NCI-H345 treated with DMSO at 0.1 percent for 48 hours (cell line): ENCODE data around the gene TNRC6B.
"Not testable (repeated sequence)": the region's sequence is repeated elsewhere in the genome, so short reads cannot be mapped to it uniquely, and the experiment has no call there.

ENCODE experiments used
- DNase-seq: peaks from one replicate; lab custom pipeline; 2025; ENCODE audit not compliant: unreplicated experiment; lab: John Stamatoyannopoulos, UW

The TNRC6B gene

DNA sequence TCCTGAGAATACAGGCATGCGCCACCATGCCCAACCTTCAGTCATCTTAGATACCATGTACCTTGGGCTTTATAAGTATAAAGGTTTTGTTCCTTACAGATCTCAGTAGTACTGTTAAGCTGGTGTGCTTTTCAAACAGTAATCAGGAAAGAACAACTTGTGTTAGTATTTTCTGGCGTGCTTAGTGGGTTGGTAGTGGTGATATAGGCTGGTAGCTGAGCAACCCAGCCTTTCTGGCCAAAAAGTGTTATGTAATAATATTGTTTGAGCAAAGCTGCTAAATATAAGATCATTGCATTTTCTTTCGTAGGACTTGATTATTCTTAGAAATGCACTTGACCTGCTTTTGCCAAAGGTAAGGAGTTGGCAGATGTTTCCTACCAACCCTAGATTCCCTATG, 175.0 kb downstream of the TNRC6B start:
- no peak for DNase-seq

DNA sequence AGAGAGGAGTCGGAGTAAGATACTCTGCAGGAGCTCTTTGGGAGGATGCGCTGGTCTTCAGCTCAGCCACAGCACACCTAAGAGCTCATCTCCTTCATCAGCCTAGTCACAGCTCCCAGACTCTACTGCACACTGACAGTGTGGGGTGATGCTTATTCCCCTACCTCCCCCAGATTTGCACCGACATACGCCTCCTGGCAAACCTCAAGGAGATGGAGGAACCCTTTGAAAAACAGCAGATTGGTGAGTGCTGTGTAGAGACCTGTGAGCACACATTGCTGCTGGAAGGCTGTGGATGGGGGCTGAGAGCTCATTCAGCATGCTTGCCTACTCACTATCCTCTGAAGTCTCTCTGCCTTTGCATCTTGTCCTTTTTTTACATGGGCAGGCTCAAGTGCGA, 183.4 kb downstream of the TNRC6B start:
- no peak for DNase-seq

DNA sequence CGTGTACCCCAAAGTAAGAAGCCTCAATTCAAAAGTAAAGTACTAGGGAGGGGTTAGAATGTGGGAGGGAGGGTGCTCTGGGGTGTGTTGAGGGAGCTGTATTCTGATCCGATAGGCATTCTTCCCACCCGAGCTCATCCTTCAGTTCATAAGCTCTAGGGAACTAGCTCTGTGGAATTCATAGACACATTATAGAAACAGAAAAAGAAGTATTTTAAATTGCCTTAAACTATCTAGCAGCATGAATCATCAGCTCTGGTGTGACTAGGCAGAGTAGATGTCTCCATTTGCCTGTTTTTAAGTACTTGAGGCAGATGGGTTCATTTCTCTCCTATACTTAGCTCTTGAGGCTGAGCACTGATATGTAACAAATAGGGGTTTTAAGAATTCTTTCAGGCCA, 185.3 kb downstream of the TNRC6B start:
- DNase-seq = no peak

GRCh38 chr22:40364431-40364830, 186.7 kb downstream of the TNRC6B start:
- no peak for DNase-seq

- DNase-seq = no peak
These were observed 188.3 kb downstream of the TNRC6B start for GRCh38 chr22:40366068-40366467.

GRCh38 chr22:40367342-40367741, 189.6 kb downstream of the TNRC6B start:
- no peak for DNase-seq

GRCh38 chr22:40368016-40368415, 190.3 kb downstream of the TNRC6B start:
- no peak for DNase-seq

- no peak for DNase-seq
These were observed 191.1 kb downstream of the TNRC6B start for GRCh38 chr22:40368836-40369235.

DNA sequence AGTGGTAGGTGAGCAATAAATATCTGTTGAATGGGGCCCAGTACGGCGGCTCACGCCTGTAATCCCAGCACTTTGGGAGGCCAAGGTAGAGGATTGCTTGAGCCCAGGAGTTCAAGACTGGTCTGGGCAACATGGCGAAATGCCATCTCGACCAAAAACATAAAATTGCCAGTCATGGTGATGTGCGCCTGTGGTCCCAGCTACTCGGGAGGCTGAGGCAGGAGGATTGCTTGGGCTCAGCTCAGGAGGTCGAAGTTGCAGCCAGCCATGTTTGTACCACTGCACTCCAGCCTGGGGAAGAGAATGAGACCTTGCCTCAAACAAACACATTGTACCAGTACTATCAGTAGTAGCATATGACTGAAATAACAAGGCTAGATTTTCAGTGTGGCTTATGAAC, 196.8 kb downstream of the TNRC6B start:
- no peak for DNase-seq

- DNase-seq = no peak
These were observed 198.4 kb downstream of the TNRC6B start for GRCh38 chr22:40376149-40376548.

DNA sequence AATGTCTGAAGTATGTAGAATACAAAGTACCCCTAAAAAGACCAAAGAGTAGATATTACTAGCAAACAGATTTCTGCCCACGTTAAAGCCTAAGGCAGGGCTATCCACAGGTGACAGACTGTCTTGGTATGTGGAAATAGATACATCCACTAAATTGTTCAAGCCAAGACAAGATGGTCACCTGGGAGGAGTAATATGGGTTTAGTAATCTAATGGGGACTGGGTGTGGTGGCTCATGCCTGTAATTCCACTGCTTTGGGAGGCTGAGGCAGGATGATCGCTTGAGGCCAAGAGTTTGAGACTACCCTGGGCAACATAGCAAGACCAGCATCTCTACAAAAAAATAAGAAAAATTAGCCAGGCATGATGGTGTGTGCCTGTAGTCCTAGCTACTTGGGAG, 200.2 kb downstream of the TNRC6B start:
- no peak for DNase-seq

DNA sequence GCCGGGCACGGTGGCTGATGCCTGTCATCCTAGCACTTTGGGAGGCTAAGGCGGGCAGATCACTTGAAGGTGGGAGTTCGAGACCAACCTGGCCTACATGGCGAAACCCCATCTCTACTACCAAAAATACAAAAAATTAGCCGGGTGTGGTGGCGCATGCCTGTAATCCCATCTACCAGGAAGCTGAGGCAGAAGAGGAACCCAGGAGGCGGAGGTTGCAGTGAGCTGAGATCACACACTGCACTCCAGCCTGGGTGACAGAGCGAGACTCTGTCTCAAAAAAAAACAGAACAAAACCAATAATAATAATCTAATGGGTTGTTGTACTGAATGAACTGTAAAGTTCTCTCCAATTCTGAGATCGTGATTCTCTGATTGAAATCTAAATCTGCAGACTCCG, 200.7 kb downstream of the TNRC6B start:
- DNase-seq = not testable (repeated sequence)

GRCh38 chr22:40381461-40381860, 203.7 kb downstream of the TNRC6B start:
- DNase-seq = no peak

DNA sequence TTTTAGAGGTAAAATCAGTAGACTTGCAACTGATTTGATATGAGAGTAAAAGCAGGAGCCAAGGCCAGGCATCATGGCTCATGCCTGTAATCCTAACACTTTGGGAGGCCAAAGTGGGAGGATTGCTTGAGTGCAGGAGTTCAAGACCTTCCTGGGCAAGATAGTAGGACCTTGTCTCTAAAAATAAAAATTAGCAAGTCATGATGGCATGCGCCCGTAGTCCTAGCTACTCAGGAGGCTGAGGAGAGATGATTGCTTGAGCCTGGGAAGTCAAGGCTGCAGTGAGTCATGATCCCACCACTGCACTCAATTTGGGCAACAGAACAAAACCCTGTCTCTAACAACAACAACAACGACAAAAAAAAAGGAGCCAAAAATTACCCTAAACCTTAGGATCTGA, 206.2 kb downstream of the TNRC6B start:
- DNase-seq = no peak

- no peak for DNase-seq
These were observed 207.5 kb downstream of the TNRC6B start for GRCh38 chr22:40385036-40385782.
